Measurements from ENCODE around the gene KRTAP5-9. TPM values are rescaled to one million over a fixed set of nuclear protein-coding genes. Genes with fewer than 3 reads are reported as not detected.

Gene KRTAP5-9
- total RNA-seq, 1 experiment from 2014 or later = not detected

GRCh38 chr11:71505001-71505400 is 43.2 kb upstream of the KRTAP5-9 start:
- Histone ChIP-seq H3K4me1 (ENCODE audit: low read length) (no peaks in the 10 kb centered on the region), H3K9ac (ENCODE audit: low read length) (no peak overlapping the region), H3K4me3 (ENCODE audit: low read length) (no peak overlapping the region), H3K4me2 (ENCODE audit: low read depth, low read length, poor library complexity, severe bottlenecking) (no peak overlapping the region), H3K9me2 (replicated peaks; ENCODE audit: insufficient read depth, low read length) (no peaks in the 10 kb centered on the region), H3K27ac (ENCODE audit: low read length) (no peak overlapping the region), H4K20me1 (ENCODE audit: insufficient read depth, low read depth, low read length) (no peaks in the 10 kb centered on the region), H3K27me3 (ENCODE audit: low read length) (no peaks in the 10 kb centered on the region), H3K9me3 (ENCODE audit: low read length) (0 out of 2 replicates have a peak, but pooled peaks cover 5% of the 10 kb centered on the region), H3K36me3 (ENCODE audit: insufficient read depth, low read length) (no peaks in the 10 kb centered on the region), H2AFZ (ENCODE audit: low read length) (no peak overlapping the region), H3K79me2 (ENCODE audit: low read length) (no peaks in the 10 kb centered on the region)
- no peak for DNase-seq

- Histone ChIP-seq H3K4me3 (ENCODE audit: low read length) (no peak overlapping the region), H3K4me2 (ENCODE audit: low read depth, low read length, poor library complexity, severe bottlenecking) (no peak overlapping the region), H3K9me2 (replicated peaks; ENCODE audit: insufficient read depth, low read length) (no peaks in the 10 kb centered on the region), H2AFZ (ENCODE audit: low read length) (no peak overlapping the region), H3K36me3 (ENCODE audit: insufficient read depth, low read length) (no peaks in the 10 kb centered on the region), H3K79me2 (ENCODE audit: low read length) (no peaks in the 10 kb centered on the region), H3K27me3 (ENCODE audit: low read length) (no peaks in the 10 kb centered on the region), H3K9me3 (ENCODE audit: low read length) (0 out of 2 replicates have a peak, but pooled peaks cover 5% of the 10 kb centered on the region), H3K27ac (ENCODE audit: low read length) (no peak overlapping the region), H3K9ac (ENCODE audit: low read length) (no peak overlapping the region), H3K4me1 (ENCODE audit: low read length) (no peaks in the 10 kb centered on the region), H4K20me1 (ENCODE audit: insufficient read depth, low read depth, low read length) (no peaks in the 10 kb centered on the region)
- DNase-seq = no peak
Observed at GRCh38 chr11:71505781-71506180, 42.4 kb upstream of the KRTAP5-9 start.

- Histone ChIP-seq H3K4me2 (ENCODE audit: low read depth, low read length, poor library complexity, severe bottlenecking) (no peak overlapping the region), H3K27ac (ENCODE audit: low read length) (no peak overlapping the region), H3K4me3 (ENCODE audit: low read length) (no peak overlapping the region), H3K4me1 (ENCODE audit: low read length) (no peaks in the 10 kb centered on the region), H3K9me3 (ENCODE audit: low read length) (0 out of 2 replicates have a peak, but pooled peaks cover 5% of the 10 kb centered on the region), H3K27me3 (ENCODE audit: low read length) (no peaks in the 10 kb centered on the region), H2AFZ (ENCODE audit: low read length) (no peak overlapping the region), H3K36me3 (ENCODE audit: insufficient read depth, low read length) (no peaks in the 10 kb centered on the region), H3K79me2 (ENCODE audit: low read length) (no peaks in the 10 kb centered on the region), H4K20me1 (ENCODE audit: insufficient read depth, low read depth, low read length) (no peaks in the 10 kb centered on the region), H3K9me2 (replicated peaks; ENCODE audit: insufficient read depth, low read length) (no peaks in the 10 kb centered on the region), H3K9ac (ENCODE audit: low read length) (no peak overlapping the region)
- no peak for DNase-seq
Observed at GRCh38 chr11:71507102-71507501, 41.1 kb upstream of the KRTAP5-9 start.

GRCh38 chr11:71518506-71519471 is 29.4 kb upstream of the KRTAP5-9 start:
- Histone ChIP-seq H2AFZ (ENCODE audit: low read length) (no peak overlapping the region), H3K4me2 (ENCODE audit: low read depth, low read length, poor library complexity, severe bottlenecking) (no peak overlapping the region), H3K79me2 (ENCODE audit: low read length) (no peaks in the 10 kb centered on the region), H3K36me3 (ENCODE audit: insufficient read depth, low read length) (no peaks in the 10 kb centered on the region), H3K9me3 (ENCODE audit: low read length) (no peaks in the 10 kb centered on the region), H4K20me1 (ENCODE audit: insufficient read depth, low read depth, low read length) (no peaks in the 10 kb centered on the region), H3K27me3 (ENCODE audit: low read length) (no peaks in the 10 kb centered on the region), H3K9me2 (replicated peaks; ENCODE audit: insufficient read depth, low read length) (no peaks in the 10 kb centered on the region), H3K27ac (ENCODE audit: low read length) (no peak overlapping the region), H3K4me1 (ENCODE audit: low read length) (no peaks in the 10 kb centered on the region), H3K4me3 (ENCODE audit: low read length) (no peak overlapping the region), H3K9ac (ENCODE audit: low read length) (no peak overlapping the region)
- no peak for DNase-seq

GRCh38 chr11:71519546-71519945 is 28.7 kb upstream of the KRTAP5-9 start:
- Histone ChIP-seq H3K4me2 (ENCODE audit: low read depth, low read length, poor library complexity, severe bottlenecking) (no peak overlapping the region), H4K20me1 (ENCODE audit: insufficient read depth, low read depth, low read length) (no peaks in the 10 kb centered on the region), H3K9me2 (replicated peaks; ENCODE audit: insufficient read depth, low read length) (no peaks in the 10 kb centered on the region), H2AFZ (ENCODE audit: low read length) (no peak overlapping the region), H3K79me2 (ENCODE audit: low read length) (no peaks in the 10 kb centered on the region), H3K9me3 (ENCODE audit: low read length) (no peaks in the 10 kb centered on the region), H3K4me1 (ENCODE audit: low read length) (no peaks in the 10 kb centered on the region), H3K36me3 (ENCODE audit: insufficient read depth, low read length) (no peaks in the 10 kb centered on the region), H3K9ac (ENCODE audit: low read length) (no peak overlapping the region), H3K27ac (ENCODE audit: low read length) (no peak overlapping the region), H3K4me3 (ENCODE audit: low read length) (no peak overlapping the region), H3K27me3 (ENCODE audit: low read length) (no peaks in the 10 kb centered on the region)
- DNase-seq = no peak

GRCh38 chr11:71525188-71525937 is 22.9 kb upstream of the KRTAP5-9 start:
- Histone ChIP-seq H3K4me1 (ENCODE audit: low read length) (no peaks in the 10 kb centered on the region), H3K27ac (ENCODE audit: low read length) (no peak overlapping the region), H3K4me3 (ENCODE audit: low read length) (no peak overlapping the region), H3K4me2 (ENCODE audit: low read depth, low read length, poor library complexity, severe bottlenecking) (no peak overlapping the region), H3K9me2 (replicated peaks; ENCODE audit: insufficient read depth, low read length) (no peaks in the 10 kb centered on the region), H3K9me3 (ENCODE audit: low read length) (no peaks in the 10 kb centered on the region), H3K79me2 (ENCODE audit: low read length) (no peaks in the 10 kb centered on the region), H3K36me3 (ENCODE audit: insufficient read depth, low read length) (no peaks in the 10 kb centered on the region), H4K20me1 (ENCODE audit: insufficient read depth, low read depth, low read length) (no peaks in the 10 kb centered on the region), H3K9ac (ENCODE audit: low read length) (no peak overlapping the region), H2AFZ (ENCODE audit: low read length) (no peak overlapping the region), H3K27me3 (ENCODE audit: low read length) (no peaks in the 10 kb centered on the region)
- no peak for DNase-seq

- H3K4me3 ChIP-seq (ENCODE audit: low read length) = no peak overlapping the region
- no peaks in the 10 kb centered on the region for H3K79me2 ChIP-seq (ENCODE audit: low read length)
- H3K9ac ChIP-seq (ENCODE audit: low read length) = no peak overlapping the region
- no peak for DNase-seq
- no peaks in the 10 kb centered on the region for H3K9me3 ChIP-seq (ENCODE audit: low read length)
- no peak overlapping the region for H2AFZ ChIP-seq (ENCODE audit: low read length)
- H3K27me3 ChIP-seq (ENCODE audit: low read length) = no peaks in the 10 kb centered on the region
- H3K9me2 ChIP-seq (replicated peaks; ENCODE audit: insufficient read depth, low read length) = no peaks in the 10 kb centered on the region
- H3K36me3 ChIP-seq (ENCODE audit: insufficient read depth, low read length) = no peaks in the 10 kb centered on the region
- H3K4me2 ChIP-seq (ENCODE audit: low read depth, low read length, poor library complexity, severe bottlenecking) = no peak overlapping the region
- no peaks in the 10 kb centered on the region for H3K4me1 ChIP-seq (ENCODE audit: low read length)
- no peak overlapping the region for H3K27ac ChIP-seq (ENCODE audit: low read length)
- H4K20me1 ChIP-seq (ENCODE audit: insufficient read depth, low read depth, low read length) = no peaks in the 10 kb centered on the region
Observed at GRCh38 chr11:71525938-71526495, 22.2 kb upstream of the KRTAP5-9 start.

Data from Karpas-422 (cell line).